ENCODE data around the gene DCST1. TPM values are rescaled to one million over a fixed set of nuclear protein-coding genes. Genes with fewer than 3 reads are reported as not detected.
A peak's percentile ranks its signal among the peaks of the same experiment; 100 is the strongest.

Gene DCST1
- total RNA-seq, 1 experiment from 2014 or later = 0.17 TPM

DNA sequence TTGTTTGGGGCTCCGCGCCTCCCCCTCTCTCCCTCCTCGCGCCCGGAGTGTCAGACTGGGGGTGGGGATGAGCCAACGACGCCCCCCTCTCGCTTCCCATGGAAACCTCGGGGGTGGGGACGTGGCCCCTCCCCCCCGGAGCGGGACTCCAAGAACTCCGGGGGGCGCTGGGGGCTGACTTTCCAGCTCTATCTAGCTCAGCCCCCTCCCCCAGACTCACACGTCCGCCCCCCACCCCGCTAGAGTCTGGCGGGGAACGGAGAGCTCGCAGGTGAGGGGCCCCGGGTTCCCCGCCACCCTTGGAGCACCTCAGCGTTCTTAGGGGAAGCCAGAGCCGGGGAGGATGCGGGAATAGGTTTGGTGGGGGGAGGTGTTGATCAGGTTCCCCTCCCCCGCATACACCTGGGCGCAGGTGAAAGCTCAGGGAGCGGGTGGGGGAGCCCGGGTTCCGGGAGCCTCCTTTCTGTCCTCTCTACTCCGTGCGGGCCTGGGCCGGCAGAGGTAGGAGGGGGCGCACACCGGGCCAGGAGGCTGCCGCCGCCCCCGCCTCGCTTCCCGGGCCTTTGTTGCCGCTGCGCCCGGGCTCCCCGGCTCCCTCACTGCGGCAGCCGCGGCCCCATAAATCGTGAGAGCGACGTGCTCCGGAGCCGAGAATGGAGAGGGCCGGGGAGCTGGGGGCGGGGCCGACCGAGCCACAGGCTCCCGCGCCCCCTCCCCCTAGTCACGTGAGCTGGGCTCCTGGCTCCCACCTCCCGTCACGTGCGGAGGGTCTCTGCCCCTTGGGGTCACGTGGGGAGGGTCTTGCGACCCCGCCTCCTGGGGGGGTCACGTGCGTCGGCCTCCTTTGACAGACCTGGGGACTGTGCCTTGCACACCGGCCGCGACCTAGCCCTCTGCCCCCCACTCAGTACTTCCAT, 46.9 kb downstream of the DCST1 start:
- Mint-ChIP-seq H3K4me1 (ENCODE audit: low read depth, unreplicated experiment) (peaks cover 62% of the 10 kb centered on the region), H3K27ac (ENCODE audit: unreplicated experiment) (no peak overlapping the region), H3K27me3 (ENCODE audit: unreplicated experiment) (peaks cover 70% of the 10 kb centered on the region), H3K36me3 (ENCODE audit: insufficient read depth, unreplicated experiment) (peaks cover 44% of the 10 kb centered on the region), H3K9me3 (ENCODE audit: low read depth, unreplicated experiment) (no peaks in the 10 kb centered on the region), H3K4me3 (ENCODE audit: low read depth, unreplicated experiment) (peak overlapping the region; percentile 58)
- TF ChIP-seq, protein P1, sequence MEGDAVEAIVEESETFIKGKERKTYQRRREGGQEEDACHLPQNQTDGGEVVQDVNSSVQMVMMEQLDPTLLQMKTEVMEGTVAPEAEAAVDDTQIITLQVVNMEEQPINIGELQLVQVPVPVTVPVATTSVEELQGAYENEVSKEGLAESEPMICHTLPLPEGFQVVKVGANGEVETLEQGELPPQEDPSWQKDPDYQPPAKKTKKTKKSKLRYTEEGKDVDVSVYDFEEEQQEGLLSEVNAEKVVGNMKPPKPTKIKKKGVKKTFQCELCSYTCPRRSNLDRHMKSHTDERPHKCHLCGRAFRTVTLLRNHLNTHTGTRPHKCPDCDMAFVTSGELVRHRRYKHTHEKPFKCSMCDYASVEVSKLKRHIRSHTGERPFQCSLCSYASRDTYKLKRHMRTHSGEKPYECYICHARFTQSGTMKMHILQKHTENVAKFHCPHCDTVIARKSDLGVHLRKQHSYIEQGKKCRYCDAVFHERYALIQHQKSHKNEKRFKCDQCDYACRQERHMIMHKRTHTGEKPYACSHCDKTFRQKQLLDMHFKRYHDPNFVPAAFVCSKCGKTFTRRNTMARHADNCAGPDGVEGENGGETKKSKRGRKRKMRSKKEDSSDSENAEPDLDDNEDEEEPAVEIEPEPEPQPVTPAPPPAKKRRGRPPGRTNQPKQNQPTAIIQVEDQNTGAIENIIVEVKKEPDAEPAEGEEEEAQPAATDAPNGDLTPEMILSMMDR (IDR thresholded peaks at IDR 0.05; ENCODE audit: unreplicated experiment) = no peak
- no peak for DNase-seq
- CTCF ChIA-PET = interaction anchor here (0.8 to 1.6 kb wide), 3 partner anchors 10 to 112 kb away, joined by 4 to 6 read pairs (median 5); no protein-coding TSS in a partner anchor
- no TSS peak for BruUV-seq (replicated peaks)
- intact Hi-C loops (cut with micrococcal nuclease; ENCODE audit: unreplicated experiment) = loop anchor here (5.0 kb wide), 1 partner anchor 33 kb away; no protein-coding TSS in a partner anchor

DNA sequence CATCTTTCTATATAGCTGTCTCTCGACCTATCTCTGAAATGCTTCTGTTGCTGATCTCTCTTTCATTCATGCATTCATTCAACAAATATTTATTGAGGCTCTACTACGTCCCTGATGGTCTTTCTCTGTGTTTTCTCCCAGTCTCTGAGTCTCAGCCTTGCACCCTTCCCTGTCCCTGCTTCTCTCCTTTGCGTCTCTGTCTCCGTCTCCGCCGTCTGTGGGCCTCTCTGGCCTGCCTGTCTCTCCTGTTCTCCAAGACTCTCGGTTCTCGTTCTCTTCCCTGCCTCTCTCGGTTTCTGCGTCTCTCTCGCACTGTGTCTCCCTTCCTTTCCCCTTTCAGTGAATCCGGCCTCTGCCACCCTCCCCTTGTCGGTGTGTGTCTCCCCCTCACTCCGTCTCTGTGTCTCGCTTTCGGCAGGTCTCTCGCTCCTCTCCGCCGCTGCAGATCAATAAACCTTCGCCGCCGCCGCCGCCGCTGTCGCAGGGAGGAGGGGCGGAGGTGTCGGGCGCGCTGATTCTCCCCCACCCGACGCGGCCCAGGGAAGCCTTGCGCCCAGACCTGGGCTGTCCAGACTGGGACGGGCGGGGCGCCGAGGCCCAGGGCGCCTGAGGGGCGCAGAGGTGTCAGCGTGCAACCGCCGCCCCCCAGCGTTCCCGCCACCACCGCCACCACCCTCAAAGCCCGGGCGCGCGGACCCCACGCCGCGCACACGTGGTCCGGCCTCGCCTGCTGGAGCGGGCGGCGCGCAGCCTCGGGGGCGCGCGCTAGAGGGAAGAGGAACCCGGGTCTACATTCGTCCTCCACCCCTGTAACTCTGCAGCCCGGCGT, 48.1 kb downstream of the DCST1 start:
- TF ChIP-seq, protein P1 (IDR thresholded peaks at IDR 0.05; ENCODE audit: unreplicated experiment) = no peak

DNA sequence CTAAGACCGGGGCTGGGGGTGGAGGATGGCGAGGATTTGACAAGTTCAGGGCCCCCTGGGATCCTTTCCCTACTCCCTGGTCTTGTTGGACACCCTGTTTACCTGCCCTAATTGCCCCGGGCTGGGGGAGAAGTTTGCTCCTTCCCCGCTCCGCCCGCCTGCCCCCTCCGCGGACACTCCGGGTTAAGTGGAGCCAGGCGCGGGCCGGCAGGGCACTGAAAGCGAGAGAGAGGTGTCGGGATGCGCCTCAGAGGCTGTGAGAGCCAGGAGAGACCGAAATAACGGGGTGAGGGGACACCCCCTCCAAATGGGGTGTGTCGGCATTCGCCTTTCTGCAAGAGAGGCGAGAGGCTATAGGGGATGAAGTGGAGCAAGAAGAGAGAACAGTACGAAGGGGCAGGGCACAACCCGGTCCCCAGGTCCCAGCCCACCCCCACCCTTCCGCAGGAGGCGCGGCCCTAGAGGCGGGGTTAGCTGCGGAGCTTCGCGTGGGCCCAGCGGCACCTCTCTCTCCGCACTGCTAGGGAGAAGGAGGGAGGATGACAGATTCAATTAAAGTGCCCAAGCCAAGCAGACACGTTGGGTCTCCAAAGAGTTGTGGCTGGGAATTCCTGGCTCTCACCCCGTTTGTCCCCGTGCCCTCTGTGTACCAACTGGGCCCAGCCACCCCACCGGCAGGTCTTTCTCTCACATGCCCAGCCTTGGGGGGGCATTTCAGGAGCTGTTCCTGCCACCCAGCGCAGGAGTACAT, 48.9 kb downstream of the DCST1 start:
- H3K27me3 Mint-ChIP-seq (ENCODE audit: unreplicated experiment) = peaks cover 58% of the 10 kb centered on the region
- DNase-seq = no peak
- H3K9me3 Mint-ChIP-seq (ENCODE audit: low read depth, unreplicated experiment) = no peaks in the 10 kb centered on the region
- TF ChIP-seq, protein P1 (IDR thresholded peaks at IDR 0.05; ENCODE audit: unreplicated experiment) = no peak
- H3K36me3 Mint-ChIP-seq (ENCODE audit: insufficient read depth, unreplicated experiment) = peaks cover 46% of the 10 kb centered on the region
- BruUV-seq (replicated peaks) = no TSS peak
- intact Hi-C loops (cut with micrococcal nuclease; ENCODE audit: unreplicated experiment) = loop anchor here (5.0 kb wide), 1 partner anchor 35 kb away; no protein-coding TSS in a partner anchor
- no peak overlapping the region for H3K27ac Mint-ChIP-seq (ENCODE audit: unreplicated experiment)
- CTCF ChIA-PET = interaction anchor here (1.0 kb wide), 1 partner anchor 65 kb away, joined by 4 read pairs; no protein-coding TSS in a partner anchor
- peak overlapping the region; percentile 55 for H3K4me3 Mint-ChIP-seq (ENCODE audit: low read depth, unreplicated experiment)
- peaks cover 61% of the 10 kb centered on the region for H3K4me1 Mint-ChIP-seq (ENCODE audit: low read depth, unreplicated experiment)

More for the DNA sequence above, 48.1 kb downstream of the DCST1 start:
- no TSS peak for BruUV-seq (replicated peaks)
- Mint-ChIP-seq H3K27ac (ENCODE audit: unreplicated experiment) (peak overlapping the region; percentile 5), H3K36me3 (ENCODE audit: insufficient read depth, unreplicated experiment) (peaks cover 46% of the 10 kb centered on the region), H3K9me3 (ENCODE audit: low read depth, unreplicated experiment) (no peaks in the 10 kb centered on the region), H3K4me1 (ENCODE audit: low read depth, unreplicated experiment) (peaks cover 64% of the 10 kb centered on the region), H3K27me3 (ENCODE audit: unreplicated experiment) (peaks cover 64% of the 10 kb centered on the region), H3K4me3 (ENCODE audit: low read depth, unreplicated experiment) (peak overlapping the region; percentile 55)
- CTCF ChIA-PET = interaction anchor here (0.9 to 1.6 kb wide), 2 partner anchors 11 to 21 kb away, joined by 5 to 6 read pairs; no protein-coding TSS in a partner anchor
- intact Hi-C loops (cut with micrococcal nuclease; ENCODE audit: unreplicated experiment) = loop anchor here (5.0 kb wide), 1 partner anchor 34 kb away; no protein-coding TSS in a partner anchor
- DNase-seq = no peak
